OCI-LY3 (cell line): ENCODE measurements around the gene MISP.

ENCODE experiments used
- H2AFZ ChIP-seq: fragments of 200-600, 300-600 bp; shearing (Covaris generic); 2 replicates; pipeline ENCODE4 v1.6.0; 2014; ENCODE audit warnings: antibody characterized with exemption, low read depth, low read length
- H3K27ac ChIP-seq: fragments of 200-600, 300-600 bp; sonication (generic); 2 replicates; pipeline ENCODE4 v1.5.1; 2014; ENCODE audit warnings: mild to moderate bottlenecking, low read length, moderate library complexity, mixed read lengths
- H3K27me3 ChIP-seq: fragments of 200-600, 300-600 bp; sonication (generic); 2 replicates; pipeline ENCODE4 v1.6.1; 2014; ENCODE audit warnings: low read depth, low read length, mixed read lengths
- H3K36me3 ChIP-seq: fragments of 200-600, 300-600 bp; sonication (generic); replicated peaks from 2 replicates; pipeline ENCODE3; 2014; ENCODE audit warnings: low read depth, low read length, mixed read lengths
- H3K4me1 ChIP-seq: fragments of 300-600, 200-600 bp; sonication (generic); 2 replicates; pipeline ENCODE4 v1.6.1; 2014; ENCODE audit warnings: low read length, mixed read lengths
- H3K4me2 ChIP-seq: fragments of 200-600, 300-600 bp; sonication (generic); 2 replicates; pipeline ENCODE4 v1.6.1; 2014; ENCODE audit warnings: low read length, mixed read lengths
- H3K4me3 ChIP-seq: fragments of 300-600, 200-600 bp; sonication (generic); 2 replicates; pipeline ENCODE4 v1.5.1; 2014; ENCODE audit warnings: antibody characterized with exemption, mild to moderate bottlenecking, low read length, moderate library complexity
- H3K79me2 ChIP-seq: fragments of 300-600, 200-600 bp; shearing (Covaris generic); 2 replicates; pipeline ENCODE4 v1.6.1; 2014; ENCODE audit warnings: mild to moderate bottlenecking, low read length, mixed read lengths
- H3K9ac ChIP-seq: fragments of 300-600, 200-600 bp; shearing (Covaris generic); 2 replicates; pipeline ENCODE4 v1.6.0; 2014; ENCODE audit warnings: mild to moderate bottlenecking, low read length, moderate library complexity
- H3K9me3 ChIP-seq: fragments of 200-600, 300-600 bp; shearing (Covaris generic); 2 replicates; pipeline ENCODE4 v1.6.1; 2014; ENCODE audit warnings: low read length, mixed read lengths; ENCODE audit not compliant: insufficient read depth
- H4K20me1 ChIP-seq: fragments of 200-600, 300-600 bp; sonication (generic); 2 replicates; pipeline ENCODE4 v1.6.1; 2016; ENCODE audit warnings: low read length, mixed read lengths; ENCODE audit not compliant: insufficient read depth
- CTCF ChIP-seq: fragments of 200-600, 300-600 bp; sonication (generic); IDR thresholded peaks from 2 replicates; pipeline ENCODE4 v1.5.1; 2014; ENCODE audit warnings: antibody characterized with exemption, low read length, low read depth
- EZH2phosphoT487 ChIP-seq: fragments of 200-600 bp; shearing (Covaris generic); IDR thresholded peaks from 2 replicates; pipeline ENCODE4 v1.6.1; 2018; ENCODE audit warnings: antibody characterized with exemption, mixed run types, low read depth

Gene MISP

GRCh38 chr19:710767-711166 lies 40.1 kb upstream of the MISP start:
- no peaks in the 10 kb centered on the region for H3K27me3 ChIP-seq
- no peak overlapping the region for H2AFZ ChIP-seq
- no peak overlapping the region for H3K4me3 ChIP-seq
- H3K4me2 ChIP-seq, result no peak overlapping the region
- no peak for TF ChIP-seq EZH2phosphoT487
- no peak for TF ChIP-seq CTCF
- no peaks in the 10 kb centered on the region for H3K9me3 ChIP-seq
- no peaks in the 10 kb centered on the region for H3K79me2 ChIP-seq
- no peak overlapping the region for H3K27ac ChIP-seq
- no peaks in the 10 kb centered on the region for H3K4me1 ChIP-seq
- H3K36me3 ChIP-seq, result no peaks in the 10 kb centered on the region
- H4K20me1 ChIP-seq, result no peaks in the 10 kb centered on the region
- no peak overlapping the region for H3K9ac ChIP-seq

GRCh38 chr19:711254-711653 lies 39.7 kb upstream of the MISP start:
- TF ChIP-seq EZH2phosphoT487 (no peak), CTCF (no peak)
- no peaks in the 10 kb centered on the region for H3K4me1 ChIP-seq
- no peaks in the 10 kb centered on the region for H3K9me3 ChIP-seq
- no peak overlapping the region for H3K4me2 ChIP-seq
- H3K9ac ChIP-seq, result no peak overlapping the region
- no peaks in the 10 kb centered on the region for H3K27me3 ChIP-seq
- H2AFZ ChIP-seq, result no peak overlapping the region
- H3K4me3 ChIP-seq, result no peak overlapping the region
- H3K27ac ChIP-seq, result no peak overlapping the region
- no peaks in the 10 kb centered on the region for H3K36me3 ChIP-seq
- H4K20me1 ChIP-seq, result no peaks in the 10 kb centered on the region
- no peaks in the 10 kb centered on the region for H3K79me2 ChIP-seq

- Histone ChIP-seq H2AFZ (no peak overlapping the region), H3K27me3 (no peaks in the 10 kb centered on the region), H3K9ac (no peak overlapping the region), H3K36me3 (no peaks in the 10 kb centered on the region), H3K4me1 (peaks cover 16% of the 10 kb centered on the region), H3K9me3 (no peaks in the 10 kb centered on the region), H3K4me3 (no peak overlapping the region), H3K4me2 (no peak overlapping the region), H3K79me2 (no peaks in the 10 kb centered on the region), H3K27ac (no peak overlapping the region), H4K20me1 (no peaks in the 10 kb centered on the region)
- TF ChIP-seq EZH2phosphoT487, result no peak
- no peak for TF ChIP-seq CTCF
Observed at GRCh38 chr19:715347-715746, 35.6 kb upstream of the MISP start.

GRCh38 chr19:718251-718951 lies 32.5 kb upstream of the MISP start:
- peak overlapping the region; percentile 28; the same call in 1 of the 2 replicates for H3K9ac ChIP-seq
- H3K36me3 ChIP-seq, result no peaks in the 10 kb centered on the region
- 0 out of 2 replicates have a peak, but pooled peaks cover 2% of the 10 kb centered on the region for H3K27me3 ChIP-seq
- H3K4me1 ChIP-seq, result peaks cover 29% of the 10 kb centered on the region
- no peaks in the 10 kb centered on the region for H3K9me3 ChIP-seq
- peak overlapping the region; percentile 49; the same call in 1 of the 2 replicates for H3K27ac ChIP-seq
- H2AFZ ChIP-seq, result peak overlapping the region; percentile 47; the same call in 1 of the 2 replicates
- no peaks in the 10 kb centered on the region for H3K79me2 ChIP-seq
- no peaks in the 10 kb centered on the region for H4K20me1 ChIP-seq
- no peak for TF ChIP-seq CTCF
- TF ChIP-seq EZH2phosphoT487, result no peak
- peak overlapping the region; percentile 64 for H3K4me2 ChIP-seq
- peak overlapping the region; percentile 34 for H3K4me3 ChIP-seq
